ENCODE results near the gene TYRP1. TPM values are rescaled to one million over a fixed set of nuclear protein-coding genes. Genes with fewer than 3 reads are reported as not detected.

Gene TYRP1
- total RNA-seq, 1 experiment from 2014 or later = 1.5 TPM

GRCh38 chr9:12739014-12739652, 45.9 kb downstream of the TYRP1 start:
- POLR2A ChIA-PET (ENCODE audit: low non-redundant PET) = no interaction called here
- no TSS peak for BruUV-seq (replicated peaks)
- no peak overlapping the region for H3K27ac ChIP-seq (ENCODE audit: low read depth, low read length, poor library complexity, severe bottlenecking)
- no peaks in the 10 kb centered on the region for H3K4me1 ChIP-seq (ENCODE audit: insufficient read depth, low read length, poor library complexity, severe bottlenecking)
- H3K27me3 ChIP-seq (replicated peaks; ENCODE audit: insufficient read depth, low read depth, low read length, poor library complexity) = no peaks in the 10 kb centered on the region
- intact Hi-C loops (cut with micrococcal nuclease; ENCODE audit: unreplicated experiment) = no loop called here
- TF ChIP-seq EZH2 (IDR thresholded peaks at IDR 0.05; ENCODE audit: borderline replicate concordance, low read depth, low read length, poor library complexity, severe bottlenecking) (no peak), CTCF (conservative IDR thresholded peaks at IDR 0.05; ENCODE audit: low read depth, low read length) (no peak)
- CTCF ChIA-PET = no interaction called here
- DNase-seq (ENCODE audit: low spot score) = peak; percentile 25
- H3K36me3 ChIP-seq (ENCODE audit: insufficient read depth, low read length, poor library complexity, severe bottlenecking) = no peaks in the 10 kb centered on the region
- no peak overlapping the region for H3K4me3 ChIP-seq (ENCODE audit: low read depth, low read length, poor library complexity, severe bottlenecking)
- no peaks in the 10 kb centered on the region for H3K9me3 ChIP-seq (ENCODE audit: low read depth, low read length, poor library complexity, severe bottlenecking)

GRCh38 chr9:12740845-12741244, 47.7 kb downstream of the TYRP1 start:
- Histone ChIP-seq H3K9me3 (ENCODE audit: low read depth, low read length, poor library complexity, severe bottlenecking) (no peaks in the 10 kb centered on the region), H3K36me3 (ENCODE audit: insufficient read depth, low read length, poor library complexity, severe bottlenecking) (no peaks in the 10 kb centered on the region), H3K27me3 (replicated peaks; ENCODE audit: insufficient read depth, low read depth, low read length, poor library complexity) (no peaks in the 10 kb centered on the region), H3K4me1 (ENCODE audit: insufficient read depth, low read length, poor library complexity, severe bottlenecking) (no peaks in the 10 kb centered on the region), H3K27ac (ENCODE audit: low read depth, low read length, poor library complexity, severe bottlenecking) (no peak overlapping the region), H3K4me3 (ENCODE audit: low read depth, low read length, poor library complexity, severe bottlenecking) (no peak overlapping the region)
- no peak for TF ChIP-seq EZH2 (IDR thresholded peaks at IDR 0.05; ENCODE audit: borderline replicate concordance, low read depth, low read length, poor library complexity, severe bottlenecking)
- no peak for TF ChIP-seq CTCF (conservative IDR thresholded peaks at IDR 0.05; ENCODE audit: low read depth, low read length)
- intact Hi-C loops (cut with micrococcal nuclease; ENCODE audit: unreplicated experiment) = no loop called here
- ChIA-PET CTCF (no interaction called here), POLR2A (ENCODE audit: low non-redundant PET) (no interaction called here)
- DNase-seq (ENCODE audit: low spot score) = peak; percentile 18
- BruUV-seq (replicated peaks) = no TSS peak

- TF ChIP-seq CTCF (conservative IDR thresholded peaks at IDR 0.05; ENCODE audit: low read depth, low read length) = no peak
- no peak for TF ChIP-seq EZH2 (IDR thresholded peaks at IDR 0.05; ENCODE audit: borderline replicate concordance, low read depth, low read length, poor library complexity, severe bottlenecking)
- Histone ChIP-seq H3K36me3 (ENCODE audit: insufficient read depth, low read length, poor library complexity, severe bottlenecking) (no peaks in the 10 kb centered on the region), H3K4me3 (ENCODE audit: low read depth, low read length, poor library complexity, severe bottlenecking) (no peak overlapping the region), H3K4me1 (ENCODE audit: insufficient read depth, low read length, poor library complexity, severe bottlenecking) (no peaks in the 10 kb centered on the region), H3K27ac (ENCODE audit: low read depth, low read length, poor library complexity, severe bottlenecking) (no peak overlapping the region), H3K27me3 (replicated peaks; ENCODE audit: insufficient read depth, low read depth, low read length, poor library complexity) (no peaks in the 10 kb centered on the region), H3K9me3 (ENCODE audit: low read depth, low read length, poor library complexity, severe bottlenecking) (no peaks in the 10 kb centered on the region)
- no TSS peak for BruUV-seq (replicated peaks)
- intact Hi-C loops (cut with micrococcal nuclease; ENCODE audit: unreplicated experiment) = no loop called here
- POLR2A ChIA-PET (ENCODE audit: low non-redundant PET) = no interaction called here
- CTCF ChIA-PET = no interaction called here
- DNase-seq (ENCODE audit: low spot score) = no peak
Measured at GRCh38 chr9:12748016-12748415, 54.8 kb downstream of the TYRP1 start.

Measured in A673 (cell line).